Endothelial cell of umbilical vein (primary cell): ENCODE measurements around the gene IL22RA1. TPM values are rescaled to one million over a fixed set of nuclear protein-coding genes. Genes with fewer than 3 reads are reported as not detected.

Experiments
- BruUV-seq: library from RNA; stranded (reverse); fragments of 400-500 nt; replicated peaks from 2 replicates; lab custom pipeline; 2021; lab: Mats Ljungman, UMichigan
- CTCF ChIA-PET: fragments of 300-600, 350-600 bp; sonication (Branson Sonifier 250); formaldehyde crosslinking; loops from one replicate; lab custom pipeline; 2021; ENCODE audit warnings: antibody characterized with exemption, inconsistent platforms; lab: Charles Lee
- POLR2A ChIA-PET: fragments of 300-600, 350-600 bp; sonication (Branson Sonifier 250); formaldehyde crosslinking; loops from one replicate; lab custom pipeline; 2021; ENCODE audit warnings: antibody characterized with exemption, inconsistent platforms; lab: Charles Lee
- DNase-seq: peaks from one replicate; pipeline ENCODE4 v3.0.0-alpha.2; 2011; ENCODE audit warnings: low read depth, low spot score
- FAIRE-seq: peaks from 2 replicates; lab custom pipeline; 2011; peaks lifted over from hg19 to GRCh38; lab: Jason Lieb, UNC
- H2AFZ ChIP-seq: 2 replicates; pipeline ENCODE4 v1.6.0; 2012; ENCODE audit warnings: low read depth, low read length, control low read depth, inconsistent platforms
- H3K27ac ChIP-seq: 2 replicates; pipeline ENCODE4 v1.5.1; 2011; ENCODE audit warnings: low read depth, mild to moderate bottlenecking, control low read depth, low read length, moderate library complexity; ENCODE audit not compliant: insufficient read depth
- H3K27me3 ChIP-seq, 2 experiments: 2 replicates each; pipeline versions ENCODE4 v1.6.0 to v1.6.1; 2011; ENCODE audit warnings: low read length in 2 of 2, mixed read lengths in 1 of 2; ENCODE audit not compliant: control insufficient read depth in 2 of 2, insufficient read depth in 2 of 2
- H3K36me3 ChIP-seq, 2 experiments: 2 replicates in 1 of 2; 3 replicates in 1 of 2; pipeline ENCODE4 v1.5.1; 2011; ENCODE audit warnings: low read length in 2 of 2, mild to moderate bottlenecking in 1 of 2, moderate library complexity in 1 of 2; ENCODE audit not compliant: control insufficient read depth in 2 of 2, insufficient read depth in 2 of 2; ENCODE audit errors: extremely low read depth in 1 of 2
- H3K4me1 ChIP-seq: 3 replicates; pipeline ENCODE4 v1.5.1; 2011; ENCODE audit warnings: mild to moderate bottlenecking, low read length; ENCODE audit not compliant: control insufficient read depth, insufficient read depth; ENCODE audit errors: extremely low read depth
- H3K4me2 ChIP-seq: 2 replicates; pipeline ENCODE4 v1.6.1; 2011; ENCODE audit warnings: low read length, control low read depth, mixed read lengths; ENCODE audit not compliant: insufficient read depth
- H3K4me3 ChIP-seq, 3 experiments: fragments of 200-600 bp in 1 of 3; sonication (generic), shearing (Covaris generic) in 1 of 3; replicated peaks in 1 of 3; 2 replicates each; pipeline ENCODE4 v1.5.1; 2011 to 2016; ENCODE audit warnings: control low read depth in 3 of 3, low read length in 3 of 3, mild to moderate bottlenecking in 2 of 3, inconsistent platforms in 1 of 3, low read depth in 1 of 3, moderate library complexity in 1 of 3; ENCODE audit not compliant: insufficient read depth in 1 of 3
- H3K79me2 ChIP-seq: 2 replicates; pipeline ENCODE4 v1.6.0; 2012; ENCODE audit warnings: low read length, inconsistent platforms; ENCODE audit not compliant: control insufficient read depth, insufficient read depth
- H3K9ac ChIP-seq: replicated peaks from 2 replicates; pipeline ENCODE3; 2011; ENCODE audit warnings: low read length, control low read depth; ENCODE audit not compliant: insufficient read depth; ENCODE audit errors: extremely low read depth
- H3K9me1 ChIP-seq: replicated peaks from 3 replicates; pipeline ENCODE4 v1.6.0; 2011; ENCODE audit warnings: mild to moderate bottlenecking, low read length; ENCODE audit not compliant: control insufficient read depth, insufficient read depth; ENCODE audit errors: extremely low read depth
- H3K9me3 ChIP-seq: replicated peaks from 2 replicates; pipeline ENCODE4 v1.5.1; 2012; ENCODE audit warnings: low read length, inconsistent platforms; ENCODE audit not compliant: control insufficient read depth, insufficient read depth
- H4K20me1 ChIP-seq: replicated peaks from 2 replicates; pipeline ENCODE3; 2011; ENCODE audit warnings: mild to moderate bottlenecking, low read length; ENCODE audit not compliant: control insufficient read depth, insufficient read depth; ENCODE audit errors: extremely low read depth
- EZH2 ChIP-seq: IDR thresholded peaks from 2 replicates; pipeline ENCODE4 v1.6.1; 2012; ENCODE audit warnings: borderline replicate concordance, low read depth, mild to moderate bottlenecking, moderate library complexity, low read length, inconsistent platforms; ENCODE audit not compliant: severe bottlenecking
- FOS ChIP-seq: IDR thresholded peaks from 2 replicates; pipeline ENCODE4 v1.6.1; 2011; ENCODE audit warnings: mild to moderate bottlenecking, low read length, moderate library complexity, borderline replicate concordance; ENCODE audit not compliant: insufficient read depth
- GATA2 ChIP-seq: IDR thresholded peaks from 2 replicates; pipeline ENCODE4 v1.7.0; 2011; ENCODE audit warnings: low read depth, mild to moderate bottlenecking, moderate library complexity, mixed read lengths, low read length; ENCODE audit not compliant: insufficient read length, insufficient read depth
- JUN ChIP-seq: IDR thresholded peaks from 2 replicates; pipeline ENCODE4 v1.6.1; 2011; ENCODE audit warnings: borderline replicate concordance, low read depth; ENCODE audit not compliant: insufficient read length, insufficient read depth
- MYC ChIP-seq: IDR thresholded peaks from one replicate; pipeline ENCODE4 v1.6.1; 2011; ENCODE audit warnings: mild to moderate bottlenecking, low read depth, low read length
- POLR2A ChIP-seq: IDR thresholded peaks from 2 replicates; pipeline ENCODE4 v1.6.1; 2012; ENCODE audit warnings: low read depth, mild to moderate bottlenecking, control low read depth, low read length
- POLR2AphosphoS5 ChIP-seq: IDR thresholded peaks from 2 replicates; pipeline ENCODE4 v1.6.1; 2012; ENCODE audit warnings: low read depth, mild to moderate bottlenecking, control low read depth, low read length, moderate library complexity; ENCODE audit not compliant: insufficient read depth
- dilution Hi-C: fragments of 300-500 bp; cut with MboI; formaldehyde crosslinking; loops from one replicate; pipeline ENCODE4 v1.15.0; 2019; ENCODE audit warnings: low sequenced_read_pairs; ENCODE audit not compliant: extremely low pct_ligation_motif_present
- intact Hi-C: fragments of 100-400 bp; cut with micrococcal nuclease; formaldehyde crosslinking; loops from one replicate; pipeline ENCODE4 v1.10.0; 2022
- polyA plus RNA-seq, 4 experiments: library from polyadenylated mRNA; depleted of rRNA in 3 of 4; stranded (reverse) in 3 of 4; unstranded in 1 of 4; fragments of >200 nt; gene quantifications; 2 replicates each; pipeline versions ENCODE4 v1.2.1 to v1.2.3, GENCODE V29; 2011 to 2012; ENCODE audit warnings: missing spikeins in 1 of 4
- total RNA-seq: library from RNA; stranded (reverse); gene quantifications from 2 replicates; pipeline ENCODE4 v1.2.3, GENCODE V29; 2021
- TF ChIP-seq, protein P1 (sequence below): IDR thresholded peaks from 2 replicates; pipeline ENCODE4 v1.6.1; 2011; ENCODE audit not compliant: insufficient read depth, insufficient read length
- TF ChIP-seq, protein P2 (sequence below), 2 donors: IDR thresholded peaks; 1 replicate in 1 of 2; 2 replicates in 1 of 2; pipeline ENCODE4 v1.5.1; 2011; ENCODE audit warnings: low read length in 2 of 2, mild to moderate bottlenecking in 2 of 2, moderate library complexity in 2 of 2, control low read depth in 1 of 2, inconsistent platforms in 1 of 2, low read depth in 1 of 2; ENCODE audit not compliant: insufficient read depth in 1 of 2; ENCODE audit errors: extremely low read depth in 1 of 2

IL22RA1 gene
- total and polyA plus RNA-seq, 2 donors (not counting 3 experiments of a cell fraction or from before 2014, with no cell fraction given) = not detected

DNA sequence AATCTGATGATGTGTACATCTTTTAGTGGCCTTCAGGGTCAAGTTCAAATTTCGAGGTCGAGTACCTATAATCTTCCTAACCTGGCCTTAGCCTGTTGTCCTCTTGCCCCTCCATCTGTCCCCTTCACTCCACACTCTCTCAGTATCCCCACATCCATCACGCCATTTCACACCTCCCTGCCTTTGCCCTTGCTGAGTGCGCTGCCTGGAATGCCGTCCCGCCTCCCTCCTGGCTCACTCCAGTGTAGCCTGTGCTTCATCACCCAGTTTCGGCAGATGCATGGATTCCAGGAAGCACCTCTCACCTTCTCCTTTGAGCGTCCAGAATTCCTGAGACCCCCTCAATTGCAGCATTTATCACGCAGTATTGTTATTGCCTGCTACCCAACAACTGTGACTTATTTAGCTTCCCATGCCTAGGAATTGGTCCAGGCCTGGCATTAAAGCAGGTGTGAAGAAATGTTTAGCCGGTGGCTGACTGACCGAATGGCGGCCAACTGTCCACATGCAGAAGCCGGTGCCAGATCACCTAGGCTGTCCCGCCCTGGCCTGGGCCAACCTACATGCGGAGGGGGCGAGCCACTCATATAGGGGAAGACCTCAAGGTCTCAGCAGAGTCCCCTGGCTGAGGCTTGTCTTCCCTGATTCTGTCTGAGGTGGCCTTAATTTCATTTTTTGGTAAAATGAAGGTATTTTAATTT lies 65.5 kb downstream of the IL22RA1 start:
- H3K4me3 ChIP-seq = no peak overlapping the region
- POLR2A ChIA-PET = no interaction called here
- no peak overlapping the region for H3K9ac ChIP-seq
- no peaks in the 10 kb centered on the region for H3K27me3 ChIP-seq
- dilution Hi-C loops = no loop called here
- H3K36me3 ChIP-seq = no peaks in the 10 kb centered on the region
- H3K9me3 ChIP-seq = no peaks in the 10 kb centered on the region
- no peak for DNase-seq
- no TSS peak for BruUV-seq
- H3K9me1 ChIP-seq = no peaks in the 10 kb centered on the region
- no peaks in the 10 kb centered on the region for H3K79me2 ChIP-seq
- CTCF ChIA-PET = no interaction called here
- no peak for FAIRE-seq
- no peak overlapping the region for H3K27ac ChIP-seq
- no peaks in the 10 kb centered on the region for H3K4me1 ChIP-seq
- TF ChIP-seq POLR2A (no peak), EZH2 (no peak), POLR2AphosphoS5 (no peak), MYC (no peak), GATA2 (no peak), JUN (no peak), FOS (no peak)
- TF ChIP-seq, protein P1, sequence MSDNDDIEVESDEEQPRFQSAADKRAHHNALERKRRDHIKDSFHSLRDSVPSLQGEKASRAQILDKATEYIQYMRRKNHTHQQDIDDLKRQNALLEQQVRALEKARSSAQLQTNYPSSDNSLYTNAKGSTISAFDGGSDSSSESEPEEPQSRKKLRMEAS = no peak
- TF ChIP-seq, protein P2, sequence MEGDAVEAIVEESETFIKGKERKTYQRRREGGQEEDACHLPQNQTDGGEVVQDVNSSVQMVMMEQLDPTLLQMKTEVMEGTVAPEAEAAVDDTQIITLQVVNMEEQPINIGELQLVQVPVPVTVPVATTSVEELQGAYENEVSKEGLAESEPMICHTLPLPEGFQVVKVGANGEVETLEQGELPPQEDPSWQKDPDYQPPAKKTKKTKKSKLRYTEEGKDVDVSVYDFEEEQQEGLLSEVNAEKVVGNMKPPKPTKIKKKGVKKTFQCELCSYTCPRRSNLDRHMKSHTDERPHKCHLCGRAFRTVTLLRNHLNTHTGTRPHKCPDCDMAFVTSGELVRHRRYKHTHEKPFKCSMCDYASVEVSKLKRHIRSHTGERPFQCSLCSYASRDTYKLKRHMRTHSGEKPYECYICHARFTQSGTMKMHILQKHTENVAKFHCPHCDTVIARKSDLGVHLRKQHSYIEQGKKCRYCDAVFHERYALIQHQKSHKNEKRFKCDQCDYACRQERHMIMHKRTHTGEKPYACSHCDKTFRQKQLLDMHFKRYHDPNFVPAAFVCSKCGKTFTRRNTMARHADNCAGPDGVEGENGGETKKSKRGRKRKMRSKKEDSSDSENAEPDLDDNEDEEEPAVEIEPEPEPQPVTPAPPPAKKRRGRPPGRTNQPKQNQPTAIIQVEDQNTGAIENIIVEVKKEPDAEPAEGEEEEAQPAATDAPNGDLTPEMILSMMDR (IDR thresholded peaks at IDR 0.05; ENCODE audit: extremely low read depth in 1 of 2, insufficient read depth in 1 of 2, low read depth in 1 of 2, low read length in 2 of 2) = no peak
- H3K4me2 ChIP-seq = no peak overlapping the region
- intact Hi-C loops = no loop called here
- H4K20me1 ChIP-seq = no peaks in the 10 kb centered on the region
- no peak overlapping the region for H2AFZ ChIP-seq
